Measurements from ENCODE around the gene BBLN. TPM values are rescaled to one million over a fixed set of nuclear protein-coding genes. Genes with fewer than 3 reads are reported as not detected.

BBLN gene
- total and polyA plus RNA-seq, 4 donors: 13.4 to 42.1 (median 32.3) TPM

DNA sequence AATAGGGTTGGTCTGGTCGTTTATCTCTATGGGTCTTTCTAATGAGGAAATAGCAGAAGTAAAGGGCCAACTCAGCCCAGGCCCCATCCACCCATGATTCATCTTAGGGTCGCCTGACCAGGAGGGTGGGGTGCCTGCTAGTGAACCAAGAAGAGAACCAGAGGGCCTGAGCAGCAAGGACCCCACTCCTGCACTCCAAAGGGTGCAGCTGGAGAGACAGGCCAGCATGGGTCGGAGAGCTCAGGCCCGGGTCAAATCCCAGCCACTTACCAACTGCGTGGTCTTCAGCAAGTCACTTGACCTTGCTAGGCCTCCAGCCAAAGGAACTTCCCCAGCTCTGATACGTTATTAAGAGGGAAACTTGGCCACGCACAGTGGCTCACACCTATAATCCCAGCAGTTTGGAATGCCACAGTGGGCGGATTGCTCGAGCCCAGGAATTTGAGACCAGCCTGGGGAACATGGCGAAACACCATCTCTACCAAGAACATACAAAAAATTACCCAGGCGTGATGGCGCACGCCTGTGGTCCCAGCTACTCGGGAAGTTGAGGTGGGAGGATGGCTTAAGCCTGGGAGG is 4.3 kb downstream of the BBLN start (continued):
- TF ChIP-seq, protein P1, sequence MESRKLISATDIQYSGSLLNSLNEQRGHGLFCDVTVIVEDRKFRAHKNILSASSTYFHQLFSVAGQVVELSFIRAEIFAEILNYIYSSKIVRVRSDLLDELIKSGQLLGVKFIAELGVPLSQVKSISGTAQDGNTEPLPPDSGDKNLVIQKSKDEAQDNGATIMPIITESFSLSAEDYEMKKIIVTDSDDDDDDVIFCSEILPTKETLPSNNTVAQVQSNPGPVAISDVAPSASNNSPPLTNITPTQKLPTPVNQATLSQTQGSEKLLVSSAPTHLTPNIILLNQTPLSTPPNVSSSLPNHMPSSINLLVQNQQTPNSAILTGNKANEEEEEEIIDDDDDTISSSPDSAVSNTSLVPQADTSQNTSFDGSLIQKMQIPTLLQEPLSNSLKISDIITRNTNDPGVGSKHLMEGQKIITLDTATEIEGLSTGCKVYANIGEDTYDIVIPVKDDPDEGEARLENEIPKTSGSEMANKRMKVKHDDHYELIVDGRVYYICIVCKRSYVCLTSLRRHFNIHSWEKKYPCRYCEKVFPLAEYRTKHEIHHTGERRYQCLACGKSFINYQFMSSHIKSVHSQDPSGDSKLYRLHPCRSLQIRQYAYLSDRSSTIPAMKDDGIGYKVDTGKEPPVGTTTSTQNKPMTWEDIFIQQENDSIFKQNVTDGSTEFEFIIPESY (IDR thresholded peaks at IDR 0.05): no peak
- TF ChIP-seq, protein P2, sequence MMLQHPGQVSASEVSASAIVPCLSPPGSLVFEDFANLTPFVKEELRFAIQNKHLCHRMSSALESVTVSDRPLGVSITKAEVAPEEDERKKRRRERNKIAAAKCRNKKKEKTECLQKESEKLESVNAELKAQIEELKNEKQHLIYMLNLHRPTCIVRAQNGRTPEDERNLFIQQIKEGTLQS (IDR thresholded peaks at IDR 0.05): no peak
- TF ChIP-seq HNF4G (IDR thresholded peaks at IDR 0.05) (no peak), FOXA1 (IDR thresholded peaks at IDR 0.05) (no peak), EGR1 (IDR thresholded peaks at IDR 0.05; ENCODE audit: low read depth in 2 of 2) (no peak)

DNA sequence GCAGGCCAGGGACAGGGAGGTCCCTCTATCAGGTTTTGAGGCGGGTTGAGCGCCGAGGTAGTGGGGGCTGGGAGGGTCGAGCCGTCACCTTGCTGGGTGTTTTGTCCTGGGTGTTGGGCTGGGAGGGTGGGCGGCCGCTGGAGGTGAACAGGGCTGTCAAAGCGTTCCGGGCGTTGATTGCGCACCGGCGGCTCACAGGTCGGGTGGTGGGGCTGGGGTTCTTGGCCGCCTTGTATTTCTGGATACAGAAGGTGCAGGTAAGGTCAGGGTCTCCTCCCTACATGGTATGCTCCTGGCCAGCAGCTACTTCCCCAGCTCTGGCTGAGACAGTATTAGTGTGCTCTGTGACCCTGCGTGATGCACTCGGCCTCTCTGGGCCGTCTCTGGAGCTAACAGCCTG is 6.1 kb downstream of the BBLN start:
- H3K27me3 ChIP-seq (ENCODE audit: control insufficient read depth in 4 of 4, insufficient read depth in 4 of 4, low read length in 3 of 4): no peaks in the 10 kb centered on the region
- no peak for DNase-seq (ENCODE audit: low spot score)

DNA sequence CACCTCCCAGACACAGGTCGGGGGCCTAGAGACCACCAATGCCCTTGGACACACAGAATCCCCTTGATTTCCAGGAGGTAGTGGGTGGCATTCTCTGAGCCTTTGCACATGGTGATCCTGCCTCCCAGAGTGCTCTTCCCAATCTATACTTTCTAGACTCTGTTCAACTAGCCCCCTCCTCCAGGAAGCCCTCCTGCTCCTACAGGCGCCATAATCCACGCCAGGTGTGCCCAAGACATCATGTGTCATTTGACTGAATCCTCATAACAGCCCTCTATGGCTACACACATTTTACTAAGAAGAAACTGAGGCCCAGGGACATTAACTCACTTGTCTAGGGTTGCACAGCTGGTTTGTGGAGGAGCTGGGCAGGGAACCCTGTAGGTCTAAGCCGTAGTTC is 7.1 kb downstream of the BBLN start:
- H3K9ac ChIP-seq (ENCODE audit: low read depth in 1 of 2, low read length in 2 of 2): no peak overlapping the region
- no peak for DNase-seq (ENCODE audit: low spot score)
- H3K27ac ChIP-seq (ENCODE audit: low read depth in 1 of 2, low read length in 2 of 2): no peak overlapping the region
- 99% methylated on average over 4 of the region's 4 CpGs for WGBS
- H3K9me3 ChIP-seq (ENCODE audit: control insufficient read depth in 4 of 4, low read length in 3 of 4): no peaks in the 10 kb centered on the region
- H3K27me3 ChIP-seq (ENCODE audit: control insufficient read depth in 4 of 4, insufficient read depth in 4 of 4, low read length in 3 of 4): no peaks in the 10 kb centered on the region
- H3K36me3 ChIP-seq (ENCODE audit: control insufficient read depth in 4 of 4, insufficient read depth in 3 of 4, low read depth in 1 of 4, low read length in 3 of 4): peaks cover 12 to 52% (median 33%) of the 10 kb centered on the region in 4 donors
- H3K4me3 ChIP-seq (ENCODE audit: low read depth in 1 of 3, low read length in 3 of 3): no peak overlapping the region
- TF ChIP-seq, protein P3, sequence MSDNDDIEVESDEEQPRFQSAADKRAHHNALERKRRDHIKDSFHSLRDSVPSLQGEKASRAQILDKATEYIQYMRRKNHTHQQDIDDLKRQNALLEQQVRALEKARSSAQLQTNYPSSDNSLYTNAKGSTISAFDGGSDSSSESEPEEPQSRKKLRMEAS (IDR thresholded peaks at IDR 0.05): no peak
- no peak for TF ChIP-seq FOXA2 (IDR thresholded peaks at IDR 0.05)
- no peak for TF ChIP-seq RAD21 (IDR thresholded peaks at IDR 0.05)
- TF ChIP-seq SP1 (IDR thresholded peaks at IDR 0.05): no peak
- no peak for TF ChIP-seq NR2F2 (IDR thresholded peaks at IDR 0.05)
- TF ChIP-seq RXRA (IDR thresholded peaks at IDR 0.05): no peak
- TF ChIP-seq HNF4A (conservative IDR thresholded peaks at IDR 0.05): no peak
- TF ChIP-seq, protein P1 (IDR thresholded peaks at IDR 0.05): no peak
- TF ChIP-seq HNF4G (IDR thresholded peaks at IDR 0.05): no peak
- TF ChIP-seq JUND (IDR thresholded peaks at IDR 0.05): no peak
- TF ChIP-seq, protein P4, sequence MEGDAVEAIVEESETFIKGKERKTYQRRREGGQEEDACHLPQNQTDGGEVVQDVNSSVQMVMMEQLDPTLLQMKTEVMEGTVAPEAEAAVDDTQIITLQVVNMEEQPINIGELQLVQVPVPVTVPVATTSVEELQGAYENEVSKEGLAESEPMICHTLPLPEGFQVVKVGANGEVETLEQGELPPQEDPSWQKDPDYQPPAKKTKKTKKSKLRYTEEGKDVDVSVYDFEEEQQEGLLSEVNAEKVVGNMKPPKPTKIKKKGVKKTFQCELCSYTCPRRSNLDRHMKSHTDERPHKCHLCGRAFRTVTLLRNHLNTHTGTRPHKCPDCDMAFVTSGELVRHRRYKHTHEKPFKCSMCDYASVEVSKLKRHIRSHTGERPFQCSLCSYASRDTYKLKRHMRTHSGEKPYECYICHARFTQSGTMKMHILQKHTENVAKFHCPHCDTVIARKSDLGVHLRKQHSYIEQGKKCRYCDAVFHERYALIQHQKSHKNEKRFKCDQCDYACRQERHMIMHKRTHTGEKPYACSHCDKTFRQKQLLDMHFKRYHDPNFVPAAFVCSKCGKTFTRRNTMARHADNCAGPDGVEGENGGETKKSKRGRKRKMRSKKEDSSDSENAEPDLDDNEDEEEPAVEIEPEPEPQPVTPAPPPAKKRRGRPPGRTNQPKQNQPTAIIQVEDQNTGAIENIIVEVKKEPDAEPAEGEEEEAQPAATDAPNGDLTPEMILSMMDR (IDR thresholded peaks at IDR 0.05; ENCODE audit: low read depth, low read length, missing input control): no peak
- TF ChIP-seq, protein P2 (IDR thresholded peaks at IDR 0.05): no peak
- TF ChIP-seq EGR1 (IDR thresholded peaks at IDR 0.05; ENCODE audit: low read depth in 2 of 2): no peak
- no peak for TF ChIP-seq GABPA (IDR thresholded peaks at IDR 0.05 in 1 of 2, conservative IDR thresholded peaks at IDR 0.05 in 1 of 2)
- no peak for TF ChIP-seq FOXA1 (IDR thresholded peaks at IDR 0.05)
- TF ChIP-seq, protein P5, sequence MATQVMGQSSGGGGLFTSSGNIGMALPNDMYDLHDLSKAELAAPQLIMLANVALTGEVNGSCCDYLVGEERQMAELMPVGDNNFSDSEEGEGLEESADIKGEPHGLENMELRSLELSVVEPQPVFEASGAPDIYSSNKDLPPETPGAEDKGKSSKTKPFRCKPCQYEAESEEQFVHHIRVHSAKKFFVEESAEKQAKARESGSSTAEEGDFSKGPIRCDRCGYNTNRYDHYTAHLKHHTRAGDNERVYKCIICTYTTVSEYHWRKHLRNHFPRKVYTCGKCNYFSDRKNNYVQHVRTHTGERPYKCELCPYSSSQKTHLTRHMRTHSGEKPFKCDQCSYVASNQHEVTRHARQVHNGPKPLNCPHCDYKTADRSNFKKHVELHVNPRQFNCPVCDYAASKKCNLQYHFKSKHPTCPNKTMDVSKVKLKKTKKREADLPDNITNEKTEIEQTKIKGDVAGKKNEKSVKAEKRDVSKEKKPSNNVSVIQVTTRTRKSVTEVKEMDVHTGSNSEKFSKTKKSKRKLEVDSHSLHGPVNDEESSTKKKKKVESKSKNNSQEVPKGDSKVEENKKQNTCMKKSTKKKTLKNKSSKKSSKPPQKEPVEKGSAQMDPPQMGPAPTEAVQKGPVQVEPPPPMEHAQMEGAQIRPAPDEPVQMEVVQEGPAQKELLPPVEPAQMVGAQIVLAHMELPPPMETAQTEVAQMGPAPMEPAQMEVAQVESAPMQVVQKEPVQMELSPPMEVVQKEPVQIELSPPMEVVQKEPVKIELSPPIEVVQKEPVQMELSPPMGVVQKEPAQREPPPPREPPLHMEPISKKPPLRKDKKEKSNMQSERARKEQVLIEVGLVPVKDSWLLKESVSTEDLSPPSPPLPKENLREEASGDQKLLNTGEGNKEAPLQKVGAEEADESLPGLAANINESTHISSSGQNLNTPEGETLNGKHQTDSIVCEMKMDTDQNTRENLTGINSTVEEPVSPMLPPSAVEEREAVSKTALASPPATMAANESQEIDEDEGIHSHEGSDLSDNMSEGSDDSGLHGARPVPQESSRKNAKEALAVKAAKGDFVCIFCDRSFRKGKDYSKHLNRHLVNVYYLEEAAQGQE (IDR thresholded peaks at IDR 0.05): no peak
- no peak for TF ChIP-seq YY1 (IDR thresholded peaks at IDR 0.05)
- H3K4me1 ChIP-seq (ENCODE audit: control insufficient read depth in 4 of 4, insufficient read depth in 4 of 4, low read length in 3 of 4): no peaks in the 10 kb centered on the region

More for the DNA sequence above, 6.1 kb downstream of the BBLN start:
- H3K9ac ChIP-seq (ENCODE audit: low read depth in 1 of 2, low read length in 2 of 2): no peak overlapping the region
- no peak overlapping the region for H3K27ac ChIP-seq (ENCODE audit: low read depth in 1 of 2, low read length in 2 of 2)
- H3K36me3 ChIP-seq (ENCODE audit: control insufficient read depth in 4 of 4, insufficient read depth in 3 of 4, low read depth in 1 of 4, low read length in 3 of 4): peaks cover 12 to 52% (median 33%) of the 10 kb centered on the region in 4 donors
- H3K4me3 ChIP-seq (ENCODE audit: low read depth in 1 of 3, low read length in 3 of 3): no peak overlapping the region
- WGBS: 97% methylated on average over 18 of the region's 18 CpGs
- H3K4me1 ChIP-seq (ENCODE audit: control insufficient read depth in 4 of 4, insufficient read depth in 4 of 4, low read length in 3 of 4): no peaks in the 10 kb centered on the region
- no peaks in the 10 kb centered on the region for H3K9me3 ChIP-seq (ENCODE audit: control insufficient read depth in 4 of 4, low read length in 3 of 4)
- TF ChIP-seq HNF4G (IDR thresholded peaks at IDR 0.05) (no peak), FOXA1 (IDR thresholded peaks at IDR 0.05) (no peak), GABPA (IDR thresholded peaks at IDR 0.05 in 1 of 2, conservative IDR thresholded peaks at IDR 0.05 in 1 of 2) (no peak)
- TF ChIP-seq, protein P2 (IDR thresholded peaks at IDR 0.05): no peak

Measured in liver (tissue), 9 donors.